Caco-2 (cell line): Measurements from ENCODE around the gene LMO7. TPM values are rescaled to one million over a fixed set of nuclear protein-coding genes. Genes with fewer than 3 reads are reported as not detected.

Source experiments
- BruUV-seq: library from RNA; stranded (reverse); fragments of 400-500 nt; replicated peaks from 2 replicates; lab custom pipeline; 2021; lab: Mats Ljungman, UMichigan
- CTCF ChIA-PET: fragments of 300-600 bp; sonication (Branson Sonifier 250); formaldehyde crosslinking; loops from one replicate; lab custom pipeline; 2022; ENCODE audit warnings: antibody characterized with exemption; lab: Charles Lee
- POLR2A ChIA-PET: fragments of 300-600 bp; sonication (Branson Sonifier 250); formaldehyde crosslinking; loops from one replicate; lab custom pipeline; 2022; ENCODE audit warnings: antibody characterized with exemption; lab: Charles Lee
- DNase-seq, 2 experiments: peaks; one replicate each; pipeline versions ENCODE4 v3.0.0 to v3.0.0-alpha.2; 2020 to 2022
- H3K27me3 ChIP-seq: replicated peaks from 2 replicates; pipeline ENCODE4 v1.6.0; 2011; ENCODE audit warnings: low read length; ENCODE audit not compliant: control insufficient read depth, insufficient read depth
- H3K36me3 ChIP-seq: 2 replicates; pipeline ENCODE4 v1.5.1; 2011; ENCODE audit warnings: low read length; ENCODE audit not compliant: control insufficient read depth, insufficient read depth
- H3K4me1 ChIP-seq: fragments of 250-450 bp; sonication (Bioruptor Pico); 2 replicates; pipeline ENCODE4 v1.5.1; 2020; ENCODE audit warnings: mild to moderate bottlenecking
- H3K4me3 ChIP-seq: 2 replicates; pipeline ENCODE4 v1.5.1; 2011; ENCODE audit warnings: low read depth, mild to moderate bottlenecking, control low read depth, low read length
- H3K9me3 ChIP-seq: fragments of 250-450 bp; sonication (Bioruptor Pico); 2 replicates; pipeline ENCODE4 v1.5.1; 2020; ENCODE audit warnings: mild to moderate bottlenecking, moderate library complexity
- H3K27ac Mint-ChIP-seq: one replicate; pipeline ENCODE4 v1.8.0; 2022; ENCODE audit warnings: mixed read lengths; ENCODE audit not compliant: unreplicated experiment
- H3K27me3 Mint-ChIP-seq: one replicate; pipeline ENCODE4 v1.8.0; 2022; ENCODE audit warnings: mixed read lengths; ENCODE audit not compliant: insufficient read depth, unreplicated experiment
- H3K36me3 Mint-ChIP-seq: one replicate; pipeline ENCODE4 v1.8.0; 2022; ENCODE audit warnings: mild to moderate bottlenecking, mixed read lengths; ENCODE audit not compliant: insufficient read depth, unreplicated experiment
- H3K4me1 Mint-ChIP-seq: one replicate; pipeline ENCODE4 v1.8.0; 2022; ENCODE audit warnings: low read depth, mixed read lengths; ENCODE audit not compliant: unreplicated experiment
- H3K4me3 Mint-ChIP-seq: one replicate; pipeline ENCODE4 v1.8.0; 2022; ENCODE audit warnings: mild to moderate bottlenecking, moderate library complexity, mixed read lengths; ENCODE audit not compliant: unreplicated experiment
- H3K9me3 Mint-ChIP-seq: one replicate; pipeline ENCODE4 v1.8.0; 2022; ENCODE audit warnings: mixed read lengths; ENCODE audit not compliant: unreplicated experiment
- intact Hi-C: fragments of 100-400 bp; cut with micrococcal nuclease; formaldehyde crosslinking; loops from one replicate; pipeline ENCODE4 v1.10.0; 2022; ENCODE audit not compliant: unreplicated experiment
- total RNA-seq: library from RNA; stranded (reverse); gene quantifications from 2 replicates; pipeline ENCODE4 v1.2.3, GENCODE V29; 2022
- TF ChIP-seq, protein P1 (sequence below), 2 experiments: fragments of 200-600 bp in 1 of 2; IDR thresholded peaks; 1 replicate in 1 of 2; 2 replicates in 1 of 2; pipeline versions ENCODE4 v1.5.1 to v1.8.0; 2011 to 2022; ENCODE audit warnings: antibody characterized with exemption in 1 of 2, control low read depth in 1 of 2, inconsistent platforms in 1 of 2, low read depth in 1 of 2, low read length in 1 of 2, mild to moderate bottlenecking in 1 of 2, moderate library complexity in 1 of 2; ENCODE audit not compliant: insufficient read depth in 1 of 2, severe bottlenecking in 1 of 2, unreplicated experiment in 1 of 2

Gene LMO7
- total RNA-seq, 1 experiment from 2014 or later, result 209 TPM

DNA sequence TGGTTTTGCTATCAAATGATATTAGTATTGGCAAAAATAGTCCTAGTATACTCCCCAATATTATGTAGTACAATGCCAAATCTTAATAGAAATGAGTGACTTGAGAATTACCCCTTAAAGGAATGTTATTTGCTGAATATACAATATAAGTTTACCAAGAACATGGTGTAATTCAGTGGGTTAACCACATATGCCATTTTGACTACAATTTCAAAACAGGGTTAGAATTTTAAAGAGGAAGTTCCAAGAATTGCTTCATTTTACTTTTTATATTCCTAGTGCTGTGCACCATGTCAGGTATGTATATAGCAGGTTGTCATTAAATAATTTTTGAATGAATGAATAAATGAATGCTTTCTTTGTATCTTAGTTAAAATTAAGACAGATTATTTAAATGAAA, 66.3 kb downstream of the LMO7 start:
- H3K36me3 ChIP-seq, result no peaks in the 10 kb centered on the region
- Mint-ChIP-seq H3K36me3 (peaks cover 17% of the 10 kb centered on the region), H3K4me1 (peaks cover 8% of the 10 kb centered on the region), H3K27ac (no peak overlapping the region), H3K4me3 (no peak overlapping the region), H3K9me3 (peaks cover 15% of the 10 kb centered on the region), H3K27me3 (no peaks in the 10 kb centered on the region)
- no peak overlapping the region for H3K4me3 ChIP-seq
- TF ChIP-seq, protein P1, sequence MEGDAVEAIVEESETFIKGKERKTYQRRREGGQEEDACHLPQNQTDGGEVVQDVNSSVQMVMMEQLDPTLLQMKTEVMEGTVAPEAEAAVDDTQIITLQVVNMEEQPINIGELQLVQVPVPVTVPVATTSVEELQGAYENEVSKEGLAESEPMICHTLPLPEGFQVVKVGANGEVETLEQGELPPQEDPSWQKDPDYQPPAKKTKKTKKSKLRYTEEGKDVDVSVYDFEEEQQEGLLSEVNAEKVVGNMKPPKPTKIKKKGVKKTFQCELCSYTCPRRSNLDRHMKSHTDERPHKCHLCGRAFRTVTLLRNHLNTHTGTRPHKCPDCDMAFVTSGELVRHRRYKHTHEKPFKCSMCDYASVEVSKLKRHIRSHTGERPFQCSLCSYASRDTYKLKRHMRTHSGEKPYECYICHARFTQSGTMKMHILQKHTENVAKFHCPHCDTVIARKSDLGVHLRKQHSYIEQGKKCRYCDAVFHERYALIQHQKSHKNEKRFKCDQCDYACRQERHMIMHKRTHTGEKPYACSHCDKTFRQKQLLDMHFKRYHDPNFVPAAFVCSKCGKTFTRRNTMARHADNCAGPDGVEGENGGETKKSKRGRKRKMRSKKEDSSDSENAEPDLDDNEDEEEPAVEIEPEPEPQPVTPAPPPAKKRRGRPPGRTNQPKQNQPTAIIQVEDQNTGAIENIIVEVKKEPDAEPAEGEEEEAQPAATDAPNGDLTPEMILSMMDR (IDR thresholded peaks at IDR 0.05; ENCODE audit: insufficient read depth in 1 of 2, low read depth in 1 of 2, low read length in 1 of 2, severe bottlenecking in 1 of 2, unreplicated experiment in 1 of 2), result no peak
- H3K27me3 ChIP-seq, result no peaks in the 10 kb centered on the region
- H3K9me3 ChIP-seq, result peaks cover 7% of the 10 kb centered on the region; the same call in 1 of the 2 replicates
- no peak for DNase-seq
- POLR2A ChIA-PET, result no interaction called here
- intact Hi-C loops, result no loop called here
- CTCF ChIA-PET, result interaction anchor here (0.8 kb wide), 1 partner anchor 148 kb away, joined by 4 read pairs; no protein-coding TSS in a partner anchor
- no TSS peak for BruUV-seq
- peaks cover 17% of the 10 kb centered on the region for H3K4me1 ChIP-seq

DNA sequence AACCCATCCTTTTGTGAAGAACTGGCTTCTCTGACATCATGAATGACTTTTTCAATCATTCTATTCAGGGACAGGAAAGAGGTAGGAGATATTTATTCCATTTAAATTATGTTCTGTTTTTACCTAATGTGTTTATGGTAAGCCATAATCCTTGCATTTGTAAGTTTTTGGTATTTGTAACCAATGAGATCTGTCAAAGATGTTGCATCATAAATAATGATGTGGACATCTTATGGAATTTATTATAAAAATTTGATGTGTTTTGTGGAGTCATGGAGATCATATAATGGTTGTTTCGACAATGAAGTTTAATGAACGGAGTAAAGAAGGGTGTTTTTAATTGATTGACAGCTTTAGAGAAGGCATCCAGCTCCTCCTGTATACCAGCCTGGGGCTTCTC, 67.6 kb downstream of the LMO7 start:
- H3K9me3 ChIP-seq, result peaks cover 5% of the 10 kb centered on the region; the same call in 1 of the 2 replicates
- TF ChIP-seq, protein P1 (IDR thresholded peaks at IDR 0.05; ENCODE audit: insufficient read depth in 1 of 2, low read depth in 1 of 2, low read length in 1 of 2, severe bottlenecking in 1 of 2, unreplicated experiment in 1 of 2), result no peak
- Mint-ChIP-seq H3K27ac (no peak overlapping the region), H3K9me3 (peaks cover 11% of the 10 kb centered on the region), H3K4me3 (no peak overlapping the region), H3K27me3 (no peaks in the 10 kb centered on the region), H3K36me3 (peaks cover 17% of the 10 kb centered on the region), H3K4me1 (peaks cover 8% of the 10 kb centered on the region)
- no peak for DNase-seq
- H3K27me3 ChIP-seq, result no peaks in the 10 kb centered on the region
- intact Hi-C loops, result no loop called here
- ChIA-PET CTCF (no interaction called here), POLR2A (no interaction called here)
- peaks cover 17% of the 10 kb centered on the region for H3K4me1 ChIP-seq
- no TSS peak for BruUV-seq
- no peak overlapping the region for H3K4me3 ChIP-seq
- H3K36me3 ChIP-seq, result no peaks in the 10 kb centered on the region

DNA sequence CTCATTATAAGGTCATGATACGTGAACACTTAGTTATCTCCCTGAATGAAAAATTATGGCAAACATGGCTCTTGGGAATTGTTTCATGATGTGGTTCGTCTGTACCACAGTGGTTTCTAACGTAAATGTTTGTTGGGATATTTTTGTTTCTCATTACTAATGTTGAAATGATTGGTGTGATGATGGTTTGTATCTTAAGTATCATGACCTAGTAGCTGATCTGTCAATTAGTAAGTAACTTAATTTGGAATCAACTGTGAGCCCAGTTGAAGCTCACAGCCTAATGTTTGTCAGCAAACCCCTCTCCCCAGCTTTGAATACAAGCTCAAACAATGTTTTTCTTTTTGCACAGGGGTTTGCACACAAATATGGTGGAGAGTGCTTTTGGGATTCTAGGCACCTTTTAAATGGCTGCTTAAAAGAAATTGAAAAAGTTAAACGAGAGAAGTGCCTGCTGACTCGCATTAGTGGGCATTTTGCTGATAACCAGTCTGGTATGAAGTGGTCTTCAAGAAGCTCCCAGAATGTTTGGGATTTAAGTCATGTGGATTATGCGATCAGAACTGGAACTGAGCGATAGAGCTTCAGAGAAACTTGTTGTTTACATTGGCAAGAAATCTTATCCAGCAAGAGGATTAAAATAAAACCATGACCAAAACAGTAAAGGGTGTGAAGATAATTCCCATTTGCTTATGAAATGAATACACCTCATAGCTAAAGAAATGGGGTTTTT, 68.2 kb downstream of the LMO7 start:
- Mint-ChIP-seq H3K9me3 (peaks cover 5% of the 10 kb centered on the region), H3K4me1 (peaks cover 8% of the 10 kb centered on the region), H3K27ac (no peak overlapping the region), H3K36me3 (peaks cover 11% of the 10 kb centered on the region), H3K27me3 (no peaks in the 10 kb centered on the region), H3K4me3 (no peak overlapping the region)
- BruUV-seq, result no TSS peak
- CTCF ChIA-PET, result interaction anchor here (1.3 kb wide), 1 partner anchor 9 kb away, joined by 7 read pairs; no protein-coding TSS in a partner anchor
- H3K9me3 ChIP-seq, result no peaks in the 10 kb centered on the region
- H3K4me1 ChIP-seq, result peaks cover 17% of the 10 kb centered on the region
- intact Hi-C loops, result no loop called here
- H3K27me3 ChIP-seq, result no peaks in the 10 kb centered on the region
- DNase-seq, result no peak
- TF ChIP-seq, protein P1 (IDR thresholded peaks at IDR 0.05; ENCODE audit: insufficient read depth in 1 of 2, low read depth in 1 of 2, low read length in 1 of 2, severe bottlenecking in 1 of 2, unreplicated experiment in 1 of 2), result no peak
- H3K4me3 ChIP-seq, result no peak overlapping the region
- H3K36me3 ChIP-seq, result no peaks in the 10 kb centered on the region
- POLR2A ChIA-PET, result no interaction called here
